GF-D8 (cell line): ENCODE data around the gene DHRS12.

Experiments
- DNase-seq: peaks from one replicate; lab custom pipeline; 2025; lab: John Stamatoyannopoulos, UW

DHRS12 gene

GRCh38 chr13:51781246-51782022 lies 22.5 kb downstream of the DHRS12 start:
- peak; percentile 28 for DNase-seq

- DNase-seq: no peak
These were observed 23.9 kb downstream of the DHRS12 start for GRCh38 chr13:51780099-51780498.

GRCh38 chr13:51778392-51778791 lies 25.6 kb downstream of the DHRS12 start:
- DNase-seq: no peak

- no peak for DNase-seq
These were observed 26.0 kb downstream of the DHRS12 start for GRCh38 chr13:51777921-51778320.

GRCh38 chr13:51776179-51776578 lies 27.8 kb downstream of the DHRS12 start:
- no peak for DNase-seq

GRCh38 chr13:51773515-51773914 lies 30.4 kb downstream of the DHRS12 start:
- no peak for DNase-seq

GRCh38 chr13:51772781-51773180 lies 31.2 kb downstream of the DHRS12 start:
- no peak for DNase-seq

GRCh38 chr13:51772105-51772455 lies 31.9 kb downstream of the DHRS12 start:
- no peak for DNase-seq

GRCh38 chr13:51771418-51772104 lies 32.4 kb downstream of the DHRS12 start:
- no peak for DNase-seq

GRCh38 chr13:51770681-51771417 lies 33.1 kb downstream of the DHRS12 start:
- DNase-seq: no peak

GRCh38 chr13:51770160-51770559 lies 33.8 kb downstream of the DHRS12 start:
- DNase-seq: no peak

GRCh38 chr13:51769455-51770127 lies 34.4 kb downstream of the DHRS12 start:
- DNase-seq: no peak

GRCh38 chr13:51768976-51769375 lies 35.0 kb downstream of the DHRS12 start:
- no peak for DNase-seq

GRCh38 chr13:51768378-51768921 lies 35.5 kb downstream of the DHRS12 start:
- DNase-seq: no peak

GRCh38 chr13:51767100-51767499 lies 36.9 kb downstream of the DHRS12 start:
- DNase-seq: no peak

GRCh38 chr13:51765142-51765515 lies 38.8 kb downstream of the DHRS12 start:
- no peak for DNase-seq

GRCh38 chr13:51764184-51765141 lies 39.5 kb downstream of the DHRS12 start:
- no peak for DNase-seq

- DNase-seq: no peak
These were observed 40.5 kb downstream of the DHRS12 start for GRCh38 chr13:51763486-51763885.

GRCh38 chr13:51761643-51762350 lies 42.2 kb downstream of the DHRS12 start:
- no peak for DNase-seq

GRCh38 chr13:51760592-51760991 lies 43.4 kb downstream of the DHRS12 start:
- DNase-seq: no peak
